ENCODE measurements around the gene GPX5.
A peak's percentile ranks its signal among the peaks of the same experiment; 100 is the strongest.

GPX5 gene

GRCh38 chr6:28515676-28516075, 10.0 kb upstream of the GPX5 start, which contains the start of gene GPX6:
GPX6 (minus strand) TSS chr6:28515793; CDS start chr6:28515743, 50 bp downstream.
- H3K4me3 ChIP-seq (ENCODE audit: low read depth, low read length), result no peak within 1 kb of the TSS
- TF ChIP-seq CTCF (IDR thresholded peaks at IDR 0.05; ENCODE audit: insufficient read depth, low read depth, low read length, missing control alignments), result no peak
- no peak for DNase-seq (ENCODE audit: low read depth)

GRCh38 chr6:28517964-28518363, 7.7 kb upstream of the GPX5 start:
- TF ChIP-seq CTCF (IDR thresholded peaks at IDR 0.05; ENCODE audit: insufficient read depth, low read depth, low read length, missing control alignments), result no peak
- no peak for DNase-seq (ENCODE audit: low read depth)
- H3K4me3 ChIP-seq (ENCODE audit: low read depth, low read length), result no peak overlapping the region

- TF ChIP-seq CTCF (IDR thresholded peaks at IDR 0.05; ENCODE audit: insufficient read depth, low read depth, low read length, missing control alignments), result no peak
- DNase-seq (ENCODE audit: low read depth), result no peak
- H3K4me3 ChIP-seq (ENCODE audit: low read depth, low read length), result no peak overlapping the region
Measured at GRCh38 chr6:28522594-28523240, 3.0 kb upstream of the GPX5 start.

DNA sequence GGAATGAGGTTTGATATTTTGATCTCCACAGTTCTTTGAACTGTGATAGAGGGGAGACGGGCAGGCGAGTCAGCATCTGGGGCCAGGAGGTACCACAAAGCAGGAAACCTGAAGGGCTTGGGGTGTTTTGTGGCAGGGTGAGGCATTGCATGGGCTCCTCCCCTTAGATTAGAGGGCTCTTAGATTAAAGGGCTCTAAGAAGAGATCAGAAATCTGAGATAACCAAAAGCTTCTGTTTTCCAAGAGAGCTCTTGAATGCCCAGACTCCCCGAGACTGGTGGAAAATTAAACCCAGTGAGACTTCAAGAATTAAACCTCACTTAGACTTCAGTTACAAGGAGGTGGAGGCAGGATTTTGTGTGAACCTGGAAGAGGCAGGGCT, 2.4 kb upstream of the GPX5 start:
- no peak for DNase-seq (ENCODE audit: low read depth)
- H3K4me3 ChIP-seq (ENCODE audit: low read depth, low read length), result no peak overlapping the region
- no peak for TF ChIP-seq CTCF (IDR thresholded peaks at IDR 0.05; ENCODE audit: insufficient read depth, low read depth, low read length, missing control alignments)

DNA sequence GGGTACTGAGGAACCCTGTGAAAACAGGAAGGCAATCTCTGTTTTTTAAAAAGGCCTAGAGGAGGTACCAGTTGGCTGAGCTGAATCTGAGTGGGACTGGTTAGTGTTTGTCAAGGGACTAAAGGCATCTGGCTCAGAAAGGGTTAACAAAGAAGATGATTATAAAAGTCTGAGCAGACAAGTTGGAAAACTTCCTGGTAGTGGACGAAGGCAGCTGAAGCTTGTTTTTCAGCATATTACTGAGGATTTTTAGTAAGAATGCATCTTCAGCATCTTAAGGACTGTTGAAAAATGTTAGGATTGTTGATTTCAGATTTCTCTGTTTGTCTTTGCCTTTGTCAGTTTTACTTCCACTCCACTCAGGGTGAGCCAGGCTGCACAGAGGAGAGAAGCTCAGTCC, 5.1 kb downstream of the GPX5 start:
- TF ChIP-seq CTCF (IDR thresholded peaks at IDR 0.05; ENCODE audit: insufficient read depth, low read depth, low read length, missing control alignments), result no peak
- H3K4me3 ChIP-seq (ENCODE audit: low read depth, low read length), result no peak overlapping the region
- no peak for DNase-seq (ENCODE audit: low read depth)

GRCh38 chr6:28531479-28532128, 5.9 kb downstream of the GPX5 start:
- H3K4me3 ChIP-seq (ENCODE audit: low read depth, low read length), result no peak overlapping the region
- TF ChIP-seq CTCF (IDR thresholded peaks at IDR 0.05; ENCODE audit: insufficient read depth, low read depth, low read length, missing control alignments), result no peak
- DNase-seq (ENCODE audit: low read depth), result peak; percentile 11

DNA sequence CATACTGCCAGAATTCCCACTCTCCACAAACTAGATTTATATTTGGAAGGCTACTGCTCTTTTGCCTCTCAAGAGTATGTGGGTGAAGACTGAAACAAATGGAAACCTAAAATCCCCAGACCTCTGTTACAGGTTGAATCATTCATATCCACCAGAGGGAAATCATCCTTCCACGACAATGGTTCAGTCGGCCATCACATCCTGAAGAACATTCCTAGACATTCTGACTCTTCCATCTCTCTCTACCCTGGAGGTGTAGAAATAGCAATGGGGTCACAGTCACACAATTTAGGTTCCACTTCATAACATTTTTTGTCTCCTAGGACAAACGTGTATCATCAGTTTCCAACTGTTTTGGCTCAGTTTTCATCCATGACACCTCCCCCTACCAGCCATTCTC, 8.6 kb downstream of the GPX5 start:
- DNase-seq (ENCODE audit: low read depth), result no peak
- TF ChIP-seq CTCF (IDR thresholded peaks at IDR 0.05; ENCODE audit: insufficient read depth, low read depth, low read length, missing control alignments), result no peak
- H3K4me3 ChIP-seq (ENCODE audit: low read depth, low read length), result no peak overlapping the region

All from GM12865 (cell line).